Omental fat pad (tissue), 4 donors: ENCODE data around the gene NAMPT. TPM values are rescaled to one million over a fixed set of nuclear protein-coding genes. Genes with fewer than 3 reads are reported as not detected.
"Not testable (repeated sequence)": the region's sequence is repeated elsewhere in the genome, so short reads cannot be mapped to it uniquely, and the experiment has no call there.

ENCODE experiments used
- ATAC-seq: fragments of 150-250 bp; one replicate; pipeline ENCODE4 v1.9.1; 2016; ENCODE audit warnings: mild to moderate bottlenecking, moderate library complexity; ENCODE audit not compliant: low FRiP score
- DNase-seq: peaks from one replicate; pipeline ENCODE4 v3.0.0-alpha.2; 2019; ENCODE audit warnings: low spot score
- total RNA-seq, 4 donors: library from RNA; depleted of rRNA; stranded (reverse); fragments of >200 nt; gene quantifications; one replicate each; pipeline ENCODE4 v1.1.0, GENCODE V29; 2016
- TF ChIP-seq, protein P1 (sequence below), 3 donors: fragments of 450-650 bp; IDR thresholded peaks; one replicate each; pipeline ENCODE4 v1.5.1; 2016 to 2017; ENCODE audit warnings: antibody characterized with exemption in 3 of 3, mild to moderate bottlenecking in 3 of 3, moderate library complexity in 2 of 3

The NAMPT gene
- total RNA-seq, 4 donors from 2014 or later = 636 to 2,401 (median 1,222) TPM

DNA sequence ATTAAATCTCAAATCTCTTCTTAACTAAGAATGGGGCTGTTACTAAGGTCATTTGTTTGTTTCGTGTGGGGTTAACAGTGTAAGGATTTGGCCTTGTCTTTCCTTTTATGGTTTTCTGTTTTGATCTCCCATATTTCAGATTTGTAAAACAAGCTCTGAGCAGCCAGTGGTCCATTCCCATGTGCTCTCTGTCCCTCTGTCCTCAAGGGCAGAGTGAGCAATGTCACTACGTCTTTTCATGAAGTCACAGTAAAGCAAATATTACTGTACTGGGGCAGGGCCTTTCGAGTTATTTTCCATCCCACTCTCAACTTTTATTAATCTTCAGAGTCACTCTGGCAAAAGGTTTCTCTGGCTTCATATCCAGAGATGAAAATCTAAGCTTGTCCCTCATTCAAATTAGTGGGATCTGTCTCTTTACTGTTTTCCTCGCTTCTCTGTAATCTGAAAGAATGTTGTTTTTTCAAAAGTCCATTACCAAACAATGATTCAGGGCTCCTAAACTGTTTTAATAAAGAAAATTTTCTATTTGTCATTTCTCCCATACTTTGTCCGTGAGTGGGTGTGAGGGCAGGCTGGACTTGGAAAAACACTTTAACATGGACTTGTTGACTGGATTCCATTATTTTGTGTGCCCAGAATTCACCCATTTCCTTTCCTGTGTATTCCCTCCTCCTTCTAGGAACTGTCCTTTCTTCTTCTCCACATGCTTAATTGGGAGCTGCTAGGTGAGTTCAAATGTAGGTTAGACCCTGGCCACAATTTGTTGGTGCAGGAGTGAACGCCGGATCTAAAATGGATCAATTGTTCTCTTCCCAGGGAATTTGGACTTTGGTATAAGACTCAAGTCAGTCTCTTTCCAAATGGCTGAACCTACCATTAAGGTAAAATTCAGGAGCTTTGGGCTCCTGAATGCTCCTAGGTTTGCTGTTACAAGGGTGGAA is 42.1 kb upstream of the NAMPT start:
- ATAC-seq (no peak), DNase-seq (no peak)
- TF ChIP-seq, protein P1, sequence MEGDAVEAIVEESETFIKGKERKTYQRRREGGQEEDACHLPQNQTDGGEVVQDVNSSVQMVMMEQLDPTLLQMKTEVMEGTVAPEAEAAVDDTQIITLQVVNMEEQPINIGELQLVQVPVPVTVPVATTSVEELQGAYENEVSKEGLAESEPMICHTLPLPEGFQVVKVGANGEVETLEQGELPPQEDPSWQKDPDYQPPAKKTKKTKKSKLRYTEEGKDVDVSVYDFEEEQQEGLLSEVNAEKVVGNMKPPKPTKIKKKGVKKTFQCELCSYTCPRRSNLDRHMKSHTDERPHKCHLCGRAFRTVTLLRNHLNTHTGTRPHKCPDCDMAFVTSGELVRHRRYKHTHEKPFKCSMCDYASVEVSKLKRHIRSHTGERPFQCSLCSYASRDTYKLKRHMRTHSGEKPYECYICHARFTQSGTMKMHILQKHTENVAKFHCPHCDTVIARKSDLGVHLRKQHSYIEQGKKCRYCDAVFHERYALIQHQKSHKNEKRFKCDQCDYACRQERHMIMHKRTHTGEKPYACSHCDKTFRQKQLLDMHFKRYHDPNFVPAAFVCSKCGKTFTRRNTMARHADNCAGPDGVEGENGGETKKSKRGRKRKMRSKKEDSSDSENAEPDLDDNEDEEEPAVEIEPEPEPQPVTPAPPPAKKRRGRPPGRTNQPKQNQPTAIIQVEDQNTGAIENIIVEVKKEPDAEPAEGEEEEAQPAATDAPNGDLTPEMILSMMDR (IDR thresholded peaks at IDR 0.05) = no peak

DNA sequence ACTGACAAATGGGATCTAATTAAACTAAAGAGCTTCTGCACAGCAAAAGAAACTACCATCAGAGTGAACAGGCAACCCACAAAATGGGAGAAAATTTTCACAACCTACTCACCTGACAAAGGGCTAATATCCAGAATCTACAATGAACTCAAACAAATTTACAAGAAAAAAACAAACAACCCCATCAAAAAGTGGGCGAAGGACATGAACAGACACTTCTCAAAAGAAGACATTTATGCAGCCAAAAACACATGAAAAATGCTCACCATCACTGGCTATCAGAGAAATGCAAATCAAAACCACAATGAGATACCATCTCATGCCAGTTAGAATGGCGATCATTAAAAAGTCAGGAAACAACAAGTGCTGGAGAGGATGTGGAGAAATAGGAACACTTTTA is 39.7 kb upstream of the NAMPT start:
- not testable (repeated sequence) for DNase-seq, ATAC-seq

DNA sequence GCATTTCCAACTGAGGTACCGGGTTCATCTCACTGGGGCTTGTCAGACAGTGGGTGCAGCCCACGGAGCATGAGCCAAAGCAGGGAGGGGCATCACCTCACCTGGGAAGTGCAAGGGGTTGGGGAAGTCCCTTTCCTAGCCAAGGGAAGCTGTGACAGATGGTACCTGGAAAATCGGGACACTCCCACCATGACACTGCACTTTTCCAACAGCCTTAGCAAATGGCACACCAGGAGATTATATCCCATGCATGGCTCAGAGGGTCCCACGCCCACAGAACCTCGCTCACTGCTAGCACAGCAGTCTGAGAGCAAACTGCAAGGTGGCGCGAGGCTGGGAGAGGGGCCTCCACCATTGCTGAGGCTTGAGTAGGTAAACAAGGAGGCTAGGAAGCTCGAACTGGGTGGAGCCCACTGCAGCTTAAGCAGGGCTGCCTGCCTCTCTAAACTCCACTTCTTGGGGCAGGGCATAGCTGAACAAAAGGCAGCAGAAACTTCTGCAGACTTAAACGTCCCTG is 35.5 kb upstream of the NAMPT start:
- ATAC-seq, DNase-seq: not testable (repeated sequence)

DNA sequence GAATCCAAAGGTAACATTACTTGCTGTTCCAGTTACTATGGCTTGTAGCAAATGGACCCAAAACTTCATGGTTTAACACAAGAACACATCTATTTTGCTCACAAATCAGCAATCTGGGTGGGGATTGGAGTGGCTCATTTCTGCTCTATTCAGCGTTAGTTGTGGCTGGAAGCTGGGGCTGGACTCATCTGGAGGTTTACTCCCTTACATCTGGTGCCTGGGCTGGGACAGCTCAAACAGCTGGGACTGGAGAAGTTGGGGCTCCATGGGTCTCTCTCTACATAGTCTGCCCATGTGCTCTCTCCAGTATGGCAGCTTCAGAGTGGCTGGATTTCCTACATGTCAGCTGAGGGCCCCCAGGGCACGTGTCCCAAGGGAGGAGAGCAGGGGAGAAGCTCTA is 33.7 kb upstream of the NAMPT start:
- TF ChIP-seq, protein P1 (IDR thresholded peaks at IDR 0.05) = no peak

DNA sequence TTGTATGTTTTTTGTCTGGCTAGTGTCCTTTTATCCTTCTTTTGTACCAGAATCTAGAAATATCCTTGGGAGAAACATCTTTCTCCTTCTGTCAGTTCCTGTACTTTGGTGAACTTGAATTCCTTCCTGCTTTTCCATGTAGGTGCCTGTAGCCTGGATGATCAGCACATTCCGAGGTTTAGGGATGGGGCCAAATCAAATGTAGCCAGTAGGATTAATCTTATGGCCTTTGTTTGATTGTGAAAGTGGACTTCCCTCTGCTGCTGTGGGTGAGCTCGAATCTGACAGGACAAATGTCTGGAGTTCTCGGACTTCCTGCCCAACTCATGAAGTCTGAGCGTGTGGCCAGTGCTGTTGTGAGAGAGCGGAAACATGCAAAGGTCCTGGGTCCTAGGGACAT is 33.2 kb upstream of the NAMPT start:
- DNase-seq (no peak), ATAC-seq (no peak)
- TF ChIP-seq, protein P1 (IDR thresholded peaks at IDR 0.05) = no peak

More for the DNA sequence above, 33.7 kb upstream of the NAMPT start:
- ATAC-seq (no peak), DNase-seq (no peak)

DNA sequence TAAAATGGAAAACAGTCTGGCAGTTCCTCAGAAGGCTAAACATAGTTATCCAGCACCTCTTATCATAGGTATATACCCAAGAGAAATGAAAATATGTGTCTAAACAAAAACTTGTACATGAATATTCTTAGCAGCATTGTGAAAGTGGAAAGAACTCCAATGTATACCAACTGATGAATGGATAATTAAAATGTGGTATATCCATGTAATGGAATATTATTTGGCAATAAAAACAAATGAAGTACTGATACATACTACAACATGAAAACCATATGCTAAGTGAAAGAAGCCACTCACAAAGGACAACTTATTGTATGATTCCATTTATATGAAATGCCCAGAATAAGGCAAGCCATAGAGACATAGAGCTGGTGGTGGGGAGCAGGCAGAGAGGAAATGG is 32.2 kb upstream of the NAMPT start:
- TF ChIP-seq, protein P1 (IDR thresholded peaks at IDR 0.05) = no peak
- ATAC-seq (no peak), DNase-seq (no peak)

DNA sequence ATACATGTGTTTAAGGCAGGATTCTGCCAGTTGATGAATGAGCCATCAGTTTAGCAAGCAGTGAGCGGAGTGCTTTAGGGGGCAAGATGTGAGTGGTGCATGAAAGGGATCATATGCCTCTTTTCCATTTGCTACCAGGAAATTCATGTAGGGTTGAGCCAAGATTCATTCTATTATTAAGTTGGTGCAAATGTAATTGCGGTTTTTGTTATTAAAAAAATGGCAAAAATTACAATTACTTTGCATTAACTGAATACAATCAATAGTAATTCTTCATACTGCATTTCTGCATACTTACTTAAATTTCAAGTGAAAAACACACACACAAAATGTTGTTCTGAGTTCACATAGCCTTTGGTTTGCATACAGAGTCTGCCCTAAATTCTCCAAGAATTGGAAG is 30.1 kb upstream of the NAMPT start:
- TF ChIP-seq, protein P1 (IDR thresholded peaks at IDR 0.05) = no peak
- no peak for DNase-seq
- ATAC-seq = no peak

DNA sequence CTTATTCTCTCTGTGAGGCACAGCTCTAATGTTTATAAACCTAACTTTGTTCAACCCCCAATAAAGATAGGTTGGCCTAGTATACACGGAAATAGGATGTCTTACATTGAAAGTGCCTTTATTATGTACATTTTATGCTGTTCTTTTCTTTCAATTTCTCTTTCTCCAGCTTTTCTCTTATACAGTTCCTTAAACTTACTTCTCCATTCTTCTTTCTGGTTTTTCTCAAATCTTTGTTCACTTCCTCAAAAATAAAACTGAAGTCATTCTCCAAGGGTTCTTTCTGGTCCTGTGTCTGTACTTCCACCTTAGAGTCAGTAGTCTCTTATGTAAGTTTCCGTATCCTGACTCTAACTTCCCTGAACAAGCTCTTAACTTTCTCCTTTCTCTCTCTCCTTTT is 29.2 kb upstream of the NAMPT start:
- TF ChIP-seq, protein P1 (IDR thresholded peaks at IDR 0.05) = no peak
- DNase-seq (no peak), ATAC-seq (no peak)
